Activated naive CD4-positive, alpha-beta T cell treated with Interleukin-2 at 50 U/mL for 16 hours (primary cell): ENCODE results near the gene ERP44.
"Not testable (repeated sequence)": the region's sequence is repeated elsewhere in the genome, so short reads cannot be mapped to it uniquely, and the experiment has no call there.

ENCODE experiments used
- DNase-seq: peaks from one replicate; pipeline ENCODE4 v3.0.0-alpha.2; 2020

Gene ERP44

GRCh38 chr9:100099722-100100042, 882 bp upstream of the ERP44 start:
- peak; percentile 18 for DNase-seq

DNA sequence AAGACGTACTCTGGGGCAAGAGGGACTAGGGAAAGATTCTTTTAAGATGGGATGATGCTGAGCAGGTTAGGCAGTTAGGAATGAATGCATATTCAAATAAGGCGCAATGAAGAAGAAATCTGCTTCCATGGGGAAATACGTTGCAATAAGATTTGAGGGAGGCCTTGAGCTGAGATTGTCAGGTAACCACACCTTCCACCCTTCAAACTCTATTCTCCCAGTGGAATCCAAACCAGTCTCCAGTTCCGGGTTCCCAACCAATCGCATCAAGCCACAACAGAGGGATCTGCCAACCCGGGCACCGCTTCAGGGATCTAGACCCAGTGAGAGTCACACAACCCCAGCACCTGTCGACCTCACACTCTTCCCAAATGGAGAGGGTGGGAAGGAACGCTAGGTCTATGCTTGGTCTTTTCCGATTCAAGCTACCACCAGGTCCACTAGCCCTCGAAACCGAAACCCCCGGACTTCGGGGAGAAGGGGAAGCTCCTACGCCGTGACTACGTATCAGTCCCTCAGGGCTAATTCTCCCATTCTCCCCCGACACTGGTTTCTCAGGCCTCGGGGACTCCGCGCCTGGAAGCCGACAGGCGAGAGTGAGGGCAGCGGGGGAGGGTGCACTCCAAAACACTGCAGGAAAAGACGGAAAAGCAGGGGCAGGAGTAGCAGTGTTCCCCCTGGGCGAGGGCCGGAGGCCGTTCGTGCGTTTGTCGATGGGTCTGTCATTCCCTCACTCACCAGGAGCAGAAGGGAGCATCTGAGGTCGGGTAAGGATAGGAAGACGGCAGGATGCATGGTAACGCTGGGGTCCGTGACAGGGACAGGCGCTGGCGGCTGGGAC, 534 bp downstream of the ERP44 start:
- peak; percentile 13 for DNase-seq

DNA sequence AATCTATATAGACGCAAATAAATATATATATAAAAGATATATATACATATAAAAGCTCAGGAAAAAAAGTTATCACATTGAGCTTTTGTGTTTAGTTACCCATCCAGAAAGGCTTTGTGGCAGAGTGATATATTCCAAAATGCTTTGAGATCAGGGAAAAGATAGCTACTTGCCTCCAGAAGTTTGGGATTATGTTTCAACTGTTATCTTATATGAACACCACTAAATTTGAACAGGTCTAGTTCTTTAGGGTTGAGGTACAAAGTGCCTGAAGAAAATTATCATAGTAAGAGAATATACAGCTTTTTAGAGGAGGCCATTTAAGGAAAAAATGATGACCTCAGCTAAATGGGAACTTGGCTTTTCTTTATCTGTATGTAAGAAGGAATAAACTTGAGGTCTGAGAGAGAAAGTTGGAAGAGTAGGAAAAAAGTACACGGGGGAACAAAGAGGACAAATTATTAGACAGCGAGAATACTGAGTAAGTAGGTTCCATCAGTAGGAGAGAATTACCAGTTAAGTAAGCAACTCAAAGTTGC, 2.4 kb downstream of the ERP44 start:
- no peak for DNase-seq

DNA sequence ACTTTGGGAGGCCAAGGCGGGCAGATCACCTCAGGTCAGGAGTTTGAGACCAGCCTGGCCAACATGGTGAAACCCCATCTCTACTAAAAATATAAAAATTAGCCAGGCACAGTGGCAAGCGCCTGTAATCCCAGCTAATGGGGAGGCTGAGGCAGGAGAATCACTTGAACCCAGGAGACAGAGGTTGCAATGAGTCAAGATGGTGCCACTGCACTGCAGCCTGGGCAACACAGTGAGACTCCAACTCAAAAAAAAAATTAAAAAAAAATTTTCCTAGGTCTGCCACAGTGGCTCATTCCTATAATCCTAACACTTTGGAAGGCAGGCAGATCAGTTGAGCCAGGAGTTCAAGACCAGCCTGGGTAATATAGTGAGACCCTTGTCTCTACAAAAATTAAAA, 4.4 kb downstream of the ERP44 start:
- DNase-seq = not testable (repeated sequence)

DNA sequence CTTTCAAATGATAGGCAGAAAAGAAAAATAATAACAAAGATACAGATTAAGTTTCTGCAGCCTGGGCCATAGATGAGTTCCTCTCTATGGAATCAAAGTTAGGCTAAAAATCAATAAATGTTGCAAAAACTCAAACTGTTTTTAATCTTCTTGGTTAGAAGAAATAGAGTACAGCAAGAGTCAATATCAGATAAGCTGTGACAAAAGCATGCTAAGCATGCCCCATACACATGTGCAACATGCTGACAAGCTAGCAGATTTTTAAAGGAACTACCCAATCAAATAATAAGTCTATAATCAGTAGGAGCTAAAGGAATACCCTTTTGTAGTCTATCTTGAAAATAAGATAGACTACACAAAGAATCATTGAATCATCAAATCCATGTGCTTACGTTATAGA, 6.7 kb downstream of the ERP44 start:
- no peak for DNase-seq

DNA sequence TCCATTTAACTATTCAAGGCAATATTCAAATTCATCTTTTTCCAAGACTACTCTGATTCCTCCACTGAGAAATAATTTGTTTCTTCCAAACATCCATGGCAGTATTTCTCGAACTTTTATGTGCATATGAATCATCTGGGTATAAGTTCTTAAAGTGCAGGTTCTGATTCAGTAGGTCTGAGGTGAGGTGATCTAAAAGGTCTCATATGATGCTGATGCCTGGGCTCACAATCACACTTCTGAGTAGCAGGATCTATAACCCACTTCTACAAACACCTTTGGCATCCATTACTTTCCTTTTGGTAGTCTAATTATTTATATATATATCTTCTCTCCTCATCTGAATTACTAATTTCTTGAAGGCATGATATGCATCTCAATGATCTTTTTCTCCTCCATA, 7.2 kb downstream of the ERP44 start:
- DNase-seq = no peak

DNA sequence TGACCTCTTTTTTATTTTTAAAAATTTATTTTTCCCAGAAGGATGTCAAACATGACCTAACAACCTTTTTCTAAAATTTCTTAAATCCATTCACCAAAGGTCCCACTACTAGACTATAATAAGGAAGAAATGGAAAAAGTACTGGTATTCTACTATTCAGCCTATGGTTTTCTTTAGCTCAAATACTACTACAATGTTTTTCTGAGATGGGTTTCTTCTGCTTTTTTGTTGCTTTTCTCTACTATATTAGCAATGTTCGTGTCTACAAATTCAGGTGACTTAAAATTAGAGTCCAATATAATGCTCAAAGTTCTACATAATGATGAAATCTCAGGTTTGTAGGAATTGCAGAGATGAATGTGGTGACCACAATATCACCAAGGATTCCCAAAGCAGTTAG, 7.9 kb downstream of the ERP44 start:
- DNase-seq = no peak

DNA sequence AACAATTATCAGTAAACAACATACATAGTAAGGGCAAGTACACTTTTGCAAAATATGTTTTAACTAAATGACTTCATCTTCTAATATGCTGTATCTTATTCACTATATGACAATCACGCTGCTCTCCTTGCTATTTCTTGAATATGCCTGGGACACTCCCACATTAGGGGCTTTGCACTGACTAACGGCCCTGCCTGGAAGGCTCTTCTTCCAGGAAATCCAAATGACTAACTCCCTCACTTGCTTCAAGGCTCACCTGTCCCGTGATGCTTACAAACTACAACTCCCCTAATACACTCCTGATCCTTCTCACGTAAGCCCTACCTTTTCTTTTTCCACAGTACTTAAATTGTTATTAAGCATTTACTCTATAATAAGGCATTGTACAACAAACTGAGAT, 10.6 kb downstream of the ERP44 start:
- peak; percentile 24 for DNase-seq

DNA sequence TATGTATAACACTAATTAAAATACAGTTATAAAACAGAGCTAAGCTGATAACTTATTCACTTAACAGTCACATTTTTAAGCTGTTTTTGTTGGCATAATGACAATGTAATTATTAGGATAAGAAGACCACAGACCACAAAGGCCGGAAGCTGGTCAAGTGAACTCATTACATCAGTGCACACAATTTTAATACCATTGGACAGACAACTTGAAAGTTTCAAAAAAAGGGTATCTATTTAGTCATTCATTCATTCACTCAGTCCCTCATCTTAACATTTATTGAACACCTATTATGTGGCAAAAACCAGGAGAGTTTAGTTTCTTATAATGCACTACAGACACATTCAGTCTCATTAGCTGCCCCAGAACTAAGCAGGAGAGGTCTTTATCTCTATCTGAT, 11.6 kb downstream of the ERP44 start:
- DNase-seq = no peak

DNA sequence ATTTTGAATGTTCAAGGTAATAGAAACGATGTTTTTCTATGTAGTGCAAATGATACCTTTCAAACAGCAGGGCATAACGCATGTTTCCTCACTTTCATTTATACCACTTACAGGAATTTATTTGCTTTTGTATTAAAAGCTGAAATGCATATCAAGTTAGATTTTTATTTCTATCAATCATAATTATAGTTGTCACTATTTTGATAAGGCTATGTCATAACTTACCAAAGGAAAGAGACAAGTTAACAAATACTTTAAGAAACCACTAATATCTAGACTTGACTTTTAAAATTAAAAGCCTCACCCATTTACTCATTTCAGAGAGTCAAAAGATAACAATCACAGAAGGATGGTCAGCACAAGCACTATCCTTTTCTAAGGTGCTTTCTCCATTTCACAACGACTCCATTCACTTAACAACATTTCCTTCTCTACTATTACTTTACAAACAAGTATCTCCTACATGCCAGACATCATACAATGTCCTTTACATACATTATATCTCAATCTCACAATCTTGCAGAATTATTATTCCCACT, 12.6 kb downstream of the ERP44 start:
- no peak for DNase-seq

- DNase-seq = no peak
These were observed 14.1 kb downstream of the ERP44 start for GRCh38 chr9:100084734-100085133.

- no peak for DNase-seq
These were observed 14.7 kb downstream of the ERP44 start for GRCh38 chr9:100084128-100084453.

DNA sequence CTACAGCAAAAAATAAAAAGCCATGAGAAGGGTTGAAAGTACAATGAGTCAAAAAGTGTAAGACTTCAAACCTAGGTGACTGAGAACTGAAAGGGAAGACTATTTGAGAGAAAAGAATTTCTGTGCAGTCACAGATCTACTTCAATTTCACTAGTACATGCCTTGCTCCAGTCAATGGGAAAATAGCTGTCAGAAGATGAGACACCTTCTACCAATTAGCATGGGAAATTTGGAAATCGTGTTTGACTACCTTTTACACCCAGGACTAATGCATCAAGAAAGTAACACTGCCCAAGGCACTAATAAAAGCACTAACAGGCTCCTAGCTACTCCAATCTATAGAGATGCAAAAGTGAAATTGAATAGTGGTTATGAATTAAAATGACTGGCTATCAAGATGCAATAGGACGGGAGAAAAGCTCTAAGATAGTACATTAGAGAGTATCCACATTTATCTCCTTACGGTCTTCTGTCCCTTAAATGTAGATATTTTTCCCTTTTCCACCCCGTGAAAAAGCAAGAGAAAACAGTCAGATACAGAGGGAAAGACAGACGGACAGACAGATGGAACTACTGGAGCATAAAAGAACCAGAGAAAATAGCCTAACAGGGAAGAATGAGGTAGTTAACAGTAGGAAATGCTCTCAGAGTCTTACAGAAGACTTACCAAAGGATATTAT, 15.2 kb downstream of the ERP44 start:
- no peak for DNase-seq

GRCh38 chr9:100082782-100083181, 16.0 kb downstream of the ERP44 start:
- no peak for DNase-seq

DNA sequence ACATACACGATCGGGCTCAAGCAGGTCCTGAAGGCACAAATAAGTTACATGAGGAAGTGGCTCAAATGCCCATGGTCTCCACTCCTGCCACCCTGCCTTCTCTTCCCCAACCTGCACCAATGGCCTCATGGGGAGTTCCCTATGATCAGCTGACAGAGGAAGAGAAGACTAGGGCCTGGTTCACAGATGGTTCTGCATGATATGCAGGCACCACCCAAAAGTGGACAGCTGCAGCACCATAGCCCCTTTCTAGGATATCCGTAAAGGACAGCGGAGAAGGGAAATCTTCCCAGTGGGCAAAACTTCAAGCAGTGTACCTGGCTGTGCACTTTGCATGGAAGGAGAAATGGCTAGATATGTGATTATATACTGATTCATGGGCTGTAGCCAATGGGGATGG, 22.5 kb downstream of the ERP44 start:
- DNase-seq = not testable (repeated sequence)

- DNase-seq = no peak
These were observed 23.8 kb downstream of the ERP44 start for GRCh38 chr9:100074989-100075388.

DNA sequence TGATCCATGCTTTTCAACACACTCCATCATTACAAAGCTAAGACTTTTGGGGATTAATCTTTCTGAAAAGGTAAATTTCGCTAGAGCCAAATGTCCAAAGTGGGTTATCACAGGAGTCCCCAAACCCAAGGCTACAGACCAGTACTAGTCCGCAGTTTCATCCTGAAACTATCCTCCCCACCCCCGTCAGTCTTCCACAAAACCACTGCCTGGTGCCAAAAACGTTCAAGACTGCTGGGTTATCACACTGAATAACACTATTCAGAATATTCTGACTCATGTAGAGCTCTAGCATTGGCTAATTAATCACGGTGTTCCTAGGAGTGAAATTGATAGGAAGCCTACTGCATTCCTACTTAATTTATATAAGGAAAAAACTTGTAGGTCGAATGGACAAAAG, 24.7 kb downstream of the ERP44 start:
- no peak for DNase-seq

DNA sequence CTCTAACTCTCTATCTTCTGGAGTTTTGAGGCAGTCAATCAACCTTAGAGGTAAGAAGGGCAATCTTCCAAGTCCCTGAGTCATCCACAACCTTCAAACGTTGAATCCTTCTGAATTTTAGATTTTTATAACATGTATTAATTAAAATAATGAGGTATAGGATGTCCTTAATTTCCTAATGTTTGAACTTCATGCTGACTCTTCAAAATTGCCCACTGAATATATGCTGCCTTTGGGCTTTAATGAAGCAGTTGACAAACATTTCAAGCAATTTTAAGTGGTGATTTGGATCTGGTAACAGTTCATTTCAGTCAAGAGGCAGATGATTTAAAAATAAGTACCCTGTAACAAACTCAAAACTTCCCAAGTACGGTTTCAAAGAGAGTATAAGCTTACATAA, 26.0 kb downstream of the ERP44 start:
- DNase-seq = no peak

DNA sequence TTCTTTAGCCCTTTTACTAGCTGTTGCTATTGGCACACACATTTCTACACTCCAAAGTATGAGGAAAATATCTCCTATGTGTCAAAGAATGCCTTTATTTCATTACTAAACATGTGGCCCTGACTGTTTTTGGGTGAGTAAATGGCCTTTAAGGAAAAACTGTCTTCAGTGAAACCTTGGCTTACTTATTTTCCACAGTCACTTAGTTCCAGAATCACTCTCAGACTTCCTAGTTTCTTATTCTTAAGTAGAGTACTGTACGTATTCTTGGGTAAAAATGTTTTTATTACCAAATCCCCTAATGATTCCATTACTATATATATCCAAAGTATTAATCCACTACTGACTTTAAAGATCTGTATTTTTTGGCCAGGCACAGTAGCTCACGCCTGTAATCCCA, 27.5 kb downstream of the ERP44 start:
- no peak for DNase-seq

GRCh38 chr9:100070104-100071041, 28.4 kb downstream of the ERP44 start:
- no peak for DNase-seq

DNA sequence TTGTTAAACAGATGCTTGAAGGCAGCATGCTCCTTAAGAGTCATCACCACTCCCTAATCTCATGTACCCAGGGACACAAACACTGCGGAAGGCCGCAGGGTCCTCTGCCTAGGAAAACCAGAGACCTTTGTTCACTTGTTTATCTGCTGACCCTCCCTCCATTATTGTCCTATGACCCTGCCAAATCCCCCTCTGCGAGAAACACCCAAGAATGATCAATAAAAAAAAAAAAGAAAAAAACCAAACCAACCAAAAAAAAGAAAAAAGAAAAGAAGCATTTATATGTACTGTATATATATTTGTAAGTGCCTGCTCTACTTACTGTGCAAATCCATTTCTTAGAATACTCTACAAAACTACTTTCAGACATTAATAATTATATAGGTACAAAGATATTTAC, 29.7 kb downstream of the ERP44 start:
- not testable (repeated sequence) for DNase-seq

DNA sequence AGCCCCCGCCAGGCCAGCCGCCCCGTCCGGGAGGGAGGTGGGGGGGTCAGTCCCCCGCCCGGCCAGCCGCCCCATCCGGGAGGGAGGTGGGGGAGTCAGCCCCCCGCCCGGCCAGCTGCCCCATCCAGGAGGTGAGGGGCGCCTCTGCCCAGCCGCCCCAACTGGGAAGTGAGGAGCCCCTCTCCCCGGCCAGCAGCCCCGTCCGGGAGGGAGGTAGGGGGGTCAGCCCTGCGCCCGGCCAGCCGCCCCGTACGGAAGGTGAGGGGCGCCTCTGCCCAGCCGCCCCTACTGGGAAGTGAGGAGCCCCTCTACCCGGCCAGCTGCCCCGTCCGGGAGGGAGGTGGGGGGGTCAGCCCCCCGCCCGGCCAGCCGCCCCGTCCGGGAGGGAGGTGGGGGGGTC, 30.8 kb downstream of the ERP44 start:
- not testable (repeated sequence) for DNase-seq

GRCh38 chr9:100066539-100066938, 32.3 kb downstream of the ERP44 start:
- no peak for DNase-seq
